Stimulated activated naive B cell treated with anti-CD40 and anti-IgM and Interleukin-4, amounts not matched to agents 10 μg/mL and 1 μg/mL and 100 μg/mL, for 72 hours (primary cell): ENCODE data around the gene CTDSPL.
A peak's percentile ranks its signal among the peaks of the same experiment; 100 is the strongest.

Source experiments
- ATAC-seq, 2 donors: fragments of 150-1000 bp; cut with Tn5 transposase; replicated peaks; 2 replicates each; pipeline ENCODE4 v1.10.0; 2021; ENCODE audit warnings: moderate library complexity in 1 of 2
- DNase-seq: peaks from one replicate; pipeline ENCODE4 v3.0.0; 2021
- H3K27ac Mint-ChIP-seq: one replicate; pipeline ENCODE4 v1.8.0; 2022; ENCODE audit warnings: mild to moderate bottlenecking, mixed read lengths
- H3K27me3 Mint-ChIP-seq, 2 donors: one replicate each; pipeline ENCODE4 v1.8.0; 2022; ENCODE audit warnings: mixed read lengths in 2 of 2
- H3K36me3 Mint-ChIP-seq, 2 donors: one replicate each; pipeline ENCODE4 v1.8.0; 2022; ENCODE audit warnings: mixed read lengths in 2 of 2, mild to moderate bottlenecking in 1 of 2
- H3K4me1 Mint-ChIP-seq, 2 donors: one replicate each; pipeline ENCODE4 v1.8.0; 2022; ENCODE audit warnings: mixed read lengths in 2 of 2, mild to moderate bottlenecking in 1 of 2
- H3K4me3 Mint-ChIP-seq, 2 donors: one replicate each; pipeline ENCODE4 v1.8.0; 2022; ENCODE audit warnings: mild to moderate bottlenecking in 2 of 2, mixed read lengths in 2 of 2, moderate library complexity in 1 of 2
- H3K9me3 Mint-ChIP-seq, 2 donors: one replicate each; pipeline ENCODE4 v1.8.0; 2022; ENCODE audit warnings: mixed read lengths in 2 of 2, mild to moderate bottlenecking in 1 of 2

The CTDSPL gene

DNA sequence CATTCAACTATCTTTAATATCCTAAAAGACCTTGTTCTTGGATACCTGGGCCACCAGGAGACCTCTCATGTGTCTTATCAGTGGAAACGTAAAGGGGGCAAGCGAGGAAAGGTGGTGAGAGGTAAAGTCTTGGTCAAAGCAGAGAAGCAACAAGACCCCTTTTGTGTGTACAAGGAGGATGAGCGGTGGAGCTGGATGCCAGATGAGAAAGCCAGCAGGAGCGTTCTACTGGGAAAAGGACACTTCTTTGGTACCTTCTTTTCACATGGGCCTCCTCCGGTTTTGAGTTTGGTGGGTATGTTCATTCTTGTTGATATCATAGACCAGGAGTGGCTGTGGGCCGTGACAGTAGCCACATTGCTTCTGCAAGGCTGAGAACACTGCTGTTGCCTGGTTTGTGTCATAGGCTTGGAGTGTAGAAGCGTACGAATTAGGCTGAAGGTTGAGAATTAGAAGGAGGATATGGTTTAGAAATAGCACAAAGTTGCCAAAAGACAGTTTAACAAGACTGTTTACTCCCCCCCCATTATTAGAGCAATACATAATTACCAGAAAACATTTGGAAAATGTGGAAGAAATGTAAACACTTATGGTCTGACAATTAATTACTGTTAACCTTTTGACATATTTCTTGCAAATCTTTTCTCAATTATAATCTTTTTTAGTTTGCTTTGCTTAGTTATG is 82.1 kb downstream of the CTDSPL start:
- no peak overlapping the region for H3K4me3 Mint-ChIP-seq
- ATAC-seq (no peak), DNase-seq (no peak)
- no peaks in the 10 kb centered on the region for H3K9me3 Mint-ChIP-seq
- H3K27ac Mint-ChIP-seq, result no peak overlapping the region
- H3K27me3 Mint-ChIP-seq, result peaks cover 0 to 4% of the 10 kb centered on the region in 2 donors
- no peaks in the 10 kb centered on the region for H3K36me3 Mint-ChIP-seq
- H3K4me1 Mint-ChIP-seq, result no peaks in the 10 kb centered on the region

- Mint-ChIP-seq H3K27ac (no peak overlapping the region), H3K4me1 (no peaks in the 10 kb centered on the region), H3K27me3 (peaks cover 0 to 4% of the 10 kb centered on the region in 2 donors), H3K36me3 (no peaks in the 10 kb centered on the region), H3K9me3 (no peaks in the 10 kb centered on the region), H3K4me3 (no peak overlapping the region)
- ATAC-seq (no peak), DNase-seq (no peak)
These were observed 82.7 kb downstream of the CTDSPL start for GRCh38 chr3:37944391-37944842.

DNA sequence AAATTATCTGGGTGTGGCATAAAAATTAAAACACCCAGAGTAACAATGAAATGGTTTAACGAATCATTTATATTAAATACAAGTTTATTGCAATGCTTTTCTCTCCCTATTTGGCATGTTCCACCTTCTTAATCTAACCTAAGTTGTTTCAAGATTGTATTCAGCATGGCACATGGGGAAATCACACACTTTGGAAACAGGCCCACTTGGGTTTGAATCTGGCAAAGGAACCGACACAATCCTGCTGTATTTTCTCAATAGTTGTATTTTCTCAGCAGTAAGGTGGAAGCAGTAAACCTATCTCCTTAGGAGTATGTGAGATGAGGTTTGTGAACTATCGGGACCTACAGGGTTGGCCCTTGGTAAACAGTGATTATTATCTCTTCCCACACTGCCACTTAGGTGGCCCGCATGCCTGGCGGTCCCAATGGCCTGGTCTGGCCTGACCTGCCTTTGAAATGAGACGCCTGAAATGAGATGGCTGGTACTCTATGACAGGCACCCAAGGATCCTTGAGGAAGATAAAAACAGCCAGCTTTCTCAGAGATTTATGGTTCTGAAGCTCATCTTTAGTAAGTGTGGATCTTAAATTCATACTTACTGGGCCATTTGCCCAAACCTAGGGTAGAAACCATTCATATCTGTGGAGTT is 83.6 kb downstream of the CTDSPL start:
- H3K9me3 Mint-ChIP-seq, result no peaks in the 10 kb centered on the region
- H3K27me3 Mint-ChIP-seq, result peaks cover 0 to 4% of the 10 kb centered on the region in 2 donors
- no peak for DNase-seq
- no peak overlapping the region for H3K4me3 Mint-ChIP-seq
- H3K27ac Mint-ChIP-seq, result no peak overlapping the region
- H3K36me3 Mint-ChIP-seq, result no peaks in the 10 kb centered on the region
- H3K4me1 Mint-ChIP-seq, result no peaks in the 10 kb centered on the region
- ATAC-seq, result no peak

GRCh38 chr3:37945807-37946530 is 84.3 kb downstream of the CTDSPL start:
- no peak for DNase-seq
- H3K9me3 Mint-ChIP-seq, result no peaks in the 10 kb centered on the region
- peaks cover 0 to 4% of the 10 kb centered on the region in 2 donors for H3K27me3 Mint-ChIP-seq
- no peaks in the 10 kb centered on the region for H3K36me3 Mint-ChIP-seq
- no peak for ATAC-seq
- H3K27ac Mint-ChIP-seq, result no peak overlapping the region
- H3K4me1 Mint-ChIP-seq, result no peaks in the 10 kb centered on the region
- no peak overlapping the region for H3K4me3 Mint-ChIP-seq

DNA sequence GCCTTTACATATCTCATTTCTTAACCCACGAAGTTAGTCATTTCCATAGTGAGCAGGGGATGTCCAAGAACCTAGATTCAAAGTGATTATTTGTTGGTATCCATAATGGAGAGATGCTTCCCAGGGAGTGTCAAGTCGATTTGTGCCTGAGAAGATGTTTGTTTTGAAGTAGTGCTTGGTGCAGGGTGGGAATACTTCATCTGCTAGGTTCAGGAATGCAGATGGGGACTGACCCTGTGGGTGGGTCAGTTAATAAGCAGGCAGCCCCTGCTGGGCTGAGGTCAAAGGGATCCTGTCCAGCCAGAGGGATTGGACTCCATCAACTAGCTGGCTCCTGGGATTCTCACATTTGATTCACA is 84.8 kb downstream of the CTDSPL start:
- Mint-ChIP-seq H3K9me3 (no peaks in the 10 kb centered on the region), H3K4me3 (no peak overlapping the region), H3K27ac (no peak overlapping the region), H3K36me3 (no peaks in the 10 kb centered on the region), H3K27me3 (peaks cover 0 to 4% of the 10 kb centered on the region in 2 donors), H3K4me1 (no peaks in the 10 kb centered on the region)
- ATAC-seq (peak in 1 of 2 donors; percentile 22), DNase-seq (no peak)

DNA sequence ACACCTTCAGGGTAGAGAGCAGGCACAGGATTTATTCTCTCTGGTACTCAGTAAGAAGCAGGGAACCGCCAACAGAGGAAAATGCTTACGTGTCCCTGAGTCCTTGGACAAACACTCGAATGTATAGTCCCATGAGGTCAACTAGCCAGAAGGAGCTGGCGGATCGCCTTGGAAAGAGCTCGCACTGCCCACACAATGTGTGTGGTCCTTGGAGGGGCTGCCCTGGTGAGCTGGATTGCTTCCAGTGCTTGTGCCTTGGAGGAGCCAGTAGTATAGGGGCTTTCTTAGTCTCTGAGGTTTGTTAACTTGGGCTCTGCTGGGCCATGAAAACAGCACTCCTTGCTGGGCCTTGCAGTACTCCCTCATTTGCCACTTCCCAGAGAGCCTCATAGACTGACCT is 88.2 kb downstream of the CTDSPL start:
- no peaks in the 10 kb centered on the region for H3K27me3 Mint-ChIP-seq
- H3K9me3 Mint-ChIP-seq, result peaks cover 0 to 4% of the 10 kb centered on the region in 2 donors
- ATAC-seq, result no peak
- H3K36me3 Mint-ChIP-seq, result no peaks in the 10 kb centered on the region
- no peak overlapping the region for H3K27ac Mint-ChIP-seq
- no peak overlapping the region for H3K4me3 Mint-ChIP-seq
- H3K4me1 Mint-ChIP-seq, result no peaks in the 10 kb centered on the region
- DNase-seq, result no peak

DNA sequence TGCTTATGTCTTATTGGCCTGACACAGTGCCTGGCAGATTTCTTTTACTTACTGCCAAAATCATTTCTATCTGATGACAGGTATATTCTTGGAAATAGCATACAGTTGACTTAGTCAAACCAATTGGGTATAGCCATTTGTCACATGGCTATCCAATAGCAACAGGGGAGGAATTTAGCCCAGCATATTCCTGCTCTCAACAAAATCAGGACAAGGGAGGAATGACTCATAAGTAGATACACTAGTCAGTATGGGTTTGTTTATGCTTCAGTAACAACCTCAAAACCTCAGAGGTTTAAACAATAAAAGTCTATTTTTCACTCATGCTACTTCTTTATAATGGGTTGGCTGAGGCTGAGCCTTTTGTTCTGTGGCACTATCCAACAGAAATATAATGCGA is 90.9 kb downstream of the CTDSPL start:
- Mint-ChIP-seq H3K36me3 (no peaks in the 10 kb centered on the region), H3K4me3 (no peak overlapping the region), H3K4me1 (peaks cover 9 to 19% of the 10 kb centered on the region in 2 donors), H3K9me3 (peaks cover 0 to 4% of the 10 kb centered on the region in 2 donors), H3K27me3 (no peaks in the 10 kb centered on the region), H3K27ac (no peak overlapping the region)
- ATAC-seq (no peak), DNase-seq (no peak)

- DNase-seq (no peak), ATAC-seq (no peak)
- H3K27me3 Mint-ChIP-seq, result no peaks in the 10 kb centered on the region
- peaks cover 11 to 22% of the 10 kb centered on the region in 2 donors for H3K4me1 Mint-ChIP-seq
- no peak overlapping the region for H3K27ac Mint-ChIP-seq
- no peaks in the 10 kb centered on the region for H3K36me3 Mint-ChIP-seq
- H3K4me3 Mint-ChIP-seq, result no peak overlapping the region
- H3K9me3 Mint-ChIP-seq, result peaks cover 0 to 4% of the 10 kb centered on the region in 2 donors
These were observed 91.5 kb downstream of the CTDSPL start for GRCh38 chr3:37953226-37953625.

DNA sequence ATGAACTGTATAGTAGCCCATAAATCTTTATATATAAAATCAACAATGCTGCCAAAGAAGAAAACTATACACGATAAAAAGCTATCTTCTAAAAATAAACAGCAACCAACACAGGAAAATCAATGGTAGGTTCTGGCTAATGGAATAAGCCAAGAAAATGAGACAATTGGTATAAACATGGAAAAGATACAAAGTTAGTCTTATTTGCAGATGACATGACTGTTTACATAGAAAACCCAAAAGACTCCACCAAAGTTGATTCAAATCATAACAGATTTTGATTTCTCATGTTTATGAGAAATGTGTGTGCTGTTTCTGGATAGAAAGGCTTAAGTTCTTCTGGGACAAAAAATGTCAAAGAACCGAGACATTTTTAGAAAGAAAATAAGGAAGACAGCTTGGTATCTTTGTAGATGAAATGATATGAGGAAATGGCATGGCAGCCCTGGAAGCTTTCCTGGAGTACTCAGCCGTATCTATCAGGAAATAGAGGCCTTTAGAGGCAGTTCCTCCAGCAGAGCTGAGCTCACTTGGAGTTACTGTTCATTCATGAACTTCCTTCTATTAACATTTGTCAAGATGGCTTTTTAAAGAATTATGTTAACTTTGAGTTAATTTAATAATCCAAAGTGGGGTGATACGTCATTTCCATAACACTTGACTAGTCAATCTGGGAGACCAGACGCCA is 92.2 kb downstream of the CTDSPL start:
- Mint-ChIP-seq H3K27me3 (no peaks in the 10 kb centered on the region), H3K4me3 (no peak overlapping the region), H3K36me3 (no peaks in the 10 kb centered on the region), H3K27ac (no peak overlapping the region), H3K4me1 (peaks cover 11 to 22% of the 10 kb centered on the region in 2 donors), H3K9me3 (peaks cover 0 to 4% of the 10 kb centered on the region in 2 donors)
- no peak for ATAC-seq
- DNase-seq, result no peak

GRCh38 chr3:37954881-37955280 is 93.2 kb downstream of the CTDSPL start:
- peaks cover 0 to 4% of the 10 kb centered on the region in 2 donors for H3K9me3 Mint-ChIP-seq
- no peaks in the 10 kb centered on the region for H3K27me3 Mint-ChIP-seq
- no peaks in the 10 kb centered on the region for H3K36me3 Mint-ChIP-seq
- H3K4me1 Mint-ChIP-seq, result peaks cover 11 to 22% of the 10 kb centered on the region in 2 donors
- no peak for ATAC-seq
- H3K4me3 Mint-ChIP-seq, result no peak overlapping the region
- H3K27ac Mint-ChIP-seq, result no peak overlapping the region
- no peak for DNase-seq

DNA sequence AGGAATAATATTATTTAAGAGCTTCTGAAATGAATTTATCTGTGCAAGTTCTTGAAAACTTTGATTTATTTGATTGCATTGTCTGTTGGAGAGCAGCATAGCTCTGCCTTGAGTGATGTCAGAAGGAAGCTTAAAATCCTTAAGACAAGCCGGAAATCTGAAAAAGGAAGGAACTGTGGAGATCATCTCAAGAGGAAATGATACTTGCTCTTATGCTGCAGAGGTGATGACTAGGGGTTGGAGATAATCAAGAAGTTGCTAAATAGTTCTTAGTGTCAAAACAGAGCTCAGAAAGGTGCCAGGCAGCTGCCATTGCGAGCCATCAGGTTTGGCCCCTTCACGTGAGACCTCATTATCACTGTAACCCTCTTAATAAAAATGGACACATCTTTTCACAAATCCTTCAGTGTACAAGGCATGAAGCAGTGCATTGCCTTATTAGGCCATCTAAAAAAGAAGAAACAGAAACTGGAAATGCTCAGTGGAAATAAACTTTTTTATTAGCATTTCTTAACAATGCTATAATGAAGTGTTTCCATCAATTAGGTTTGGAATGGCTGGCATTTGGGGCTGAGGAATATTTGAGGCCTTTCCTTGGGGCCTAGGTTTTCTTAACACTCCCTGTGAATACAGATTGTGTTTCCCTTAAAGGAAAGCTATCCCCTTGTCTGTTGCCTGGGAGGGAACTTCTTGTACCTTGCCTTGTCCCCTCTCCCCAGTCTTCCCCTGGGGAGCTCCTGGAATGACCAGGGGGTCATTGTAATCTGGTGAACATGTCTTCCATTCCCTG is 94.4 kb downstream of the CTDSPL start:
- Mint-ChIP-seq H3K9me3 (peaks cover 0 to 4% of the 10 kb centered on the region in 2 donors), H3K27ac (no peak overlapping the region), H3K4me3 (no peak overlapping the region), H3K4me1 (peaks cover 11 to 22% of the 10 kb centered on the region in 2 donors), H3K27me3 (no peaks in the 10 kb centered on the region), H3K36me3 (no peaks in the 10 kb centered on the region)
- ATAC-seq, result peak in 1 of 2 donors; percentile 34
- no peak for DNase-seq

- no peak overlapping the region for H3K4me3 Mint-ChIP-seq
- no peak for DNase-seq
These were observed 95.3 kb downstream of the CTDSPL start for GRCh38 chr3:37956723-37957538.

GRCh38 chr3:37957539-37957936 is 95.9 kb downstream of the CTDSPL start:
- no peak overlapping the region for H3K4me3 Mint-ChIP-seq
- ATAC-seq (peak in 1 of 2 donors; percentile 44), DNase-seq (no peak)
- H3K27me3 Mint-ChIP-seq, result no peaks in the 10 kb centered on the region
- H3K36me3 Mint-ChIP-seq, result no peaks in the 10 kb centered on the region
- H3K27ac Mint-ChIP-seq, result peak overlapping the region; percentile 91
- H3K9me3 Mint-ChIP-seq, result peaks cover 0 to 3% of the 10 kb centered on the region in 2 donors
- H3K4me1 Mint-ChIP-seq, result peaks cover 11 to 22% of the 10 kb centered on the region in 2 donors

More at GRCh38 chr3:37956723-37957538, 95.3 kb downstream of the CTDSPL start:
- Mint-ChIP-seq H3K27ac (peak overlapping the region; percentile 91), H3K27me3 (no peaks in the 10 kb centered on the region), H3K36me3 (no peaks in the 10 kb centered on the region), H3K9me3 (peaks cover 0 to 4% of the 10 kb centered on the region in 2 donors), H3K4me1 (peaks cover 11 to 22% of the 10 kb centered on the region in 2 donors)
- ATAC-seq, result peak in 1 of 2 donors; percentile 36
